HG02884 (cell line): ENCODE data around the gene WASF2.
"Not testable (repeated sequence)": the region's sequence is repeated elsewhere in the genome, so short reads cannot be mapped to it uniquely, and the experiment has no call there.

Experiments
- ATAC-seq: cut with Tn5 transposase; IDR thresholded peaks from one replicate; pipeline ENCODE4 v1.9.1; 2021; ENCODE audit warnings: mild to moderate bottlenecking, moderate library complexity; ENCODE audit not compliant: unreplicated experiment

The WASF2 gene

DNA sequence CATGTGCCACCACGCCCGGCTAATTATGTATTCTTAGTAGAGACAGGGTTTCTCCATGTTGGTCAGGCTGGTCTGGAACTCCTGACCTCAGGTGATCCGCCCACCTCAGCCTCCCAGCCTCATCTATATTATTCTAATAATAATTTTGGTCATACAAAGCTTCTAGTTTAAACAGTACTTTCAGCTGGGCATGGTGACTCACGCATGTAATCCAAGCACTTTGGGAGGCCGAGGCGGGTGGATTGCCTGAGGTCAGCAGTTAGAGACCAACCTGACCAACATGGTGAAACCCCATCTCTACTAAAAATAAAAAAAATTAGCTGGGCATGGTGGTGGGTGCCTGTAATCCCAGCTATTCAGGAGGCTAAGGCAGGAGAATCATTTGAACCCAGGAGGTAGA lies 26.1 kb downstream of the WASF2 start:
- not testable (repeated sequence) for ATAC-seq

DNA sequence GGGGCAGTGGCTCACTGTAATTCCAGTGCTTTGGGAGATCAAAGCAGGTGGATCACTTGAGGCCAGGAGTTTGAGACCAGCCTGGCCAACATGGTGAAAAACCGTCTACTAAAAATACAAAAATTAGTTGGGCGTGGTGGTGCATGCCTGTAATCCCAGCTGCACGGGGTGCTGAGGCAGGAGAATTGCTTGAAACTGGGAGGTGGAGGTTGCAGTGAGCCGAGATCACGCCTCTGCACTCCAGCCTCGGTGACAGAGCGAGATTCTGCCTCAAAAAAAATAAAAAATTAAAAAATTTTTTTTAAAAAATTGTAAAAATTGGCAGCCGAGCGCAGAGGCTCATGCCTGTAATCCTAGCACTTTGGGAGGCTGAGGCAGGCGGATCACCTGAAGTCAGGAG lies 31.4 kb downstream of the WASF2 start:
- not testable (repeated sequence) for ATAC-seq

DNA sequence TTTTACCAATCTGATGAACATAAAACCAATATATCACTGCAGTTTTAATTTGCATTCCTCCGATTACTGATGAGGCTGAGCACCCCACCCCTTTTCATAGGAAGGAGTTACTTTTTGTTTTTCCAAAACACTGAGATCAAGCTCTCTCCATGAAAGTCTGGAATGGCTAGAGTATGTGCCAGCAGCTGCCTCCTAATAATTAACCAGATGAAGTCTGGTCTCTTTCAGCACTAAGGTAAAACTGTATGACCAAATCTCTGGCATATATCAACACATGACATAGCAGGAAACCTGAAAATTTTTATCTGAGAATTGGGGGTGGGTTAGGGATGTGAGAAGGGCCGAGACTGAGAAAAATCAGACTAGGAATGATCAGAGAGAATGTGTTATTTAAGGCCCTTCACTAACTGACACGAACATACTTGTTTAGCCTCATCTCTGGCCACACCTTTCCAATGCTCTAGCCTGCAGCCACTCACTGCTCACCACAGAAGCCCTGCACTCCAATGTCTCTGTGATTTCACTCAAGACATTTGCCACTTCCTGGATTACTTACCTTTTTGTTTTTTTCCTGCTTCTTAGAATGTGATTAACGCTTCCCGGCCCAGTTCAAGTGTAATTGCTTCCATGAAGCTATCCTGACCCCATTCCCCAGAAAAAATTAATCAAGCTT lies 34.7 kb downstream of the WASF2 start:
- no peak for ATAC-seq

DNA sequence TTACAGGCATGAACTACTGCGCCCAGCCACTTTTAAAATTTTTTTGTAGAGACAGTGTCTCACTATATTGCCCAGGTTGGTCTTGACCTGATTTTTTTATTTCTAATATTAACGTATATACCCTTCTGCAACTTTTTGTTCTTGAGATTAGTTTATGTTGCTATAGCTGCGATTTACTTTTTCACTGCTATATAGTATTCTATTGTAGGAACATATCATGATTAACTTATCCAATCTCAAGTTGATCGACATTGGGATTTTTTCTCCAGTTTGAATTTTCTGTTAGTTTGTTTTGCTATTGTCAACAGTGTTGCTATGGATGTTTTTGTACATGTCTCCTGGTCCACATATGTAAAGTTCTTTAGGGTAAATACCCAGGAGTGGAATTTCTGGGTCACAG lies 35.4 kb downstream of the WASF2 start:
- ATAC-seq, result no peak

DNA sequence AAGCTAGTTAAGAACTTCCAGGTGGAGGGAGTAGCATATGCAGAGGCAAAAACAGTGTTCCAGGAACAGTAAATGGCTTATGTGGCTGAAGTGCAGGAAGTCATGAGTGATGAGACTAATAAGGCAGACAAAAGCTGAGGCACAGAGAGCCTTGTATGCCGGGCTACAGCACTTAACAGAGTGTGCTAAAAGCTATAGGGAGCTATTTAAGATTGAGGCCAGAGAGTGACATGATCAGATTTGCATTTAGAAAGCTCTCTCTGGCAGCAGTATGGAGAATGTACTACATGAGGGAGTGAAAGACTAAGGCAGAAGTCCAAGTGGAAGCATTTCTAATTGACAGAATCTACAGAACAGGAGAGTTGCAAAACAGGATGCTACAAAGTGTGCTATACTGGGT lies 38.6 kb downstream of the WASF2 start:
- no peak for ATAC-seq

DNA sequence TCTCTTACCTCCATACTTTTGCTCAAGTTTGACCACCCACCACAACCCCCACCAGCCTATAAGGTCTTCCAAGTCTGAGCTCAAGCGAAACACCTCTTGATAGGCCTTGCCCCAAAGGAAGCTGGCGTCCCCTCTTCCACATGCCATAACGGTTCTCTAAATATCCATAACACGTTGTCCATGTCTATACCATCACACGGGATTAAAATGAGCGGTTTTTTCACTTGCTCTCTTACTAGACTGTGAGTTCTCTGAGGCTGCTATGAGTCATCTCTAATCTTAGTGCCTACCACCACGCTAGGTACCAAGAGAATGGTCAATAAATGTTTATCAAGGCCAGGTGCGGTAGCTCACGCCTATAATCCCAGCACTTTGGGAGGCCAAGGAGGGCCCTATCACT lies 41.0 kb downstream of the WASF2 start:
- no peak for ATAC-seq

DNA sequence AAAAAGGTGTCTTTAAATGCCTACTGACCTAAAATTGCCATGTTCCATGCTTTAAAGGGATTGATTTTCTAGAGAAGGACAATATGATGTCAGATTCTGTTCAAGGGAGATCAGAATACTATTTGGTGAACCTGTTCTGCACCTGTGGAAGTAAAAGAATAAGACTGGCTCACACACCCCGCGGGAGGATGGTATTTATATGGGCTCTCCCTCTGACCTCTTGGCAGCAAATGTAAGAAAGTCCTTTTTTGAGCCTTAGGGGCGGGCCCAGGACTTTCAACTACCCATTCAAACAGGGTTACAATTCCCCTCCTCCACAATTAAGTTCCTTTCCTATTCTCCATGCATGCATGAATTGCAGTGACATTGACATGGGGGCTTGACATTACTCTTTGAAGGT lies 42.1 kb downstream of the WASF2 start:
- no peak for ATAC-seq

DNA sequence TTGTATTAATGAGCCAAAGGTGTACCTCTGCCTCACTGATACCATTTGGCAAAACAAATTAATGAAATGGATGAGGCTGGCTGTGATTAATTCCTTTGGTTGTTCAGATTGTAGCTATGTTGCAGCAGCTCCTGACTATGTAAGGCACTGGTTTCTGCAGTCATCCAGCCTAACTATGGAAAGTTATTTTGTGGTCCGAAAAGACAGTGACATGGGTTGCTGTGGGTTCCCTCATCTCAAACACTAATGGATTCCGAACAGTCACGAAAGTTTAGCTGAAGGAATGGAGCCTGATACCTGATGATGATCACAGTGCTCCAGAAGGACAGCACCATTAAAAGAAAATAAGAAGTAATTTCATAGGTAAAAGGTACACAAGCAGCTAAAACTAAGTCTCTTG lies 42.6 kb downstream of the WASF2 start:
- no peak for ATAC-seq

DNA sequence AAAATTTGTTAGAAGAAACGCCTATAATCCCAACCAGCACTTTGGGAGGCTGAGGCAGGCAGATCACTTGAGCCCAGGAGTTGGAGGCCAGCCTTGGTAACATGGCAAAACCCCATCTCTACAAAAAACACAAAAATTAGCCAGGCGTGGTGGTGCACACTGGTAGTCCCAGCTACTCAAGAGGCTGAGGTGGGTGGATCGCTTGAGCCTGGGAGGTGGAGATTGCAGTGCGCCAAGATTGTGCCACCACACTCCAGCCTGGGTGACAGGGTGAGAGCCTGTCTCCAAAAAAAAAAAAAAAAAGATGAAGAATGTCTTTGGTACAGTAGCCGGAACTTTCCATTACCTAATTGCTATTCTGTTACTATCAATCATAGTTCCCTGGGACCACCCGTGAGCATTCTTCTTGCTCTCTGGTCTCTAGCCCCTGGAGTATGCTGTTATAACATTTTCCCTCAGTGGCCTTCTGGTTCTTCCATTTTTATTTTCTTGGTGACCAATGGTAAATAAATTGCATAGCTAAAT lies 43.4 kb downstream of the WASF2 start:
- no peak for ATAC-seq

DNA sequence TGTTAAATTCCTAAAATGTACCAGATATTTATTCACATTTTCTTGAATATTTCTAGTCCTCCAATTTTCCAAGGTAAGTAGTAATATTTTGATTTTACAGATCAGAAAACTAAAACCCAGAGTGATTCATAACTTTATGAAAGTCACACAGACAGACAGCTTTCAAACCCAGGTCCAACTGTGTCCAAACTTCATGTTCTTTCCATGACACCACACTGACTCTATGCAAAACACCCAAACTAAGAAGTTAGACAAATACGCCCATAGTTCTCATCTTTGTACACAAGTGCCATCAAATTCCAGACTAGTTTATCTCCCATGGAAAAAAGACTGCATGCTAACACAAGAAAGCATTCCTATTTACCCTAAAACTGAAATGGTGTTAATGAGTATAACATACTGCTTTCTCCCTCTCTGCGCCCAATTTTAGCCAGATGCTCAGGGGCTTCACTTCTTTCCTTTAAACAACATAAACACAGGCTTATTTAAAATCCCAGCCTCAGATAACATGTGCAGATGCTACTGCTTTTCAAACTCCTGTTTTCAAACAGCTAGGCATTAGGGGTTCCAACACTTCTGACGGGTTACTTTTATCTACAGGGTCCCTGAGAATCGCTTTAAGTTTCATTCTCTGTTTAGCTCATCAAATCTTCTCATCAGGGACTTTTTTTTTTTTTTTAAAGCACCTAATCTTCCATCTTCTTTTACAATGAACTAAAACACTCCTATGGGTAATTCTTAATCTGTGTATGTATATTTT lies 44.6 kb downstream of the WASF2 start:
- ATAC-seq, result no peak

DNA sequence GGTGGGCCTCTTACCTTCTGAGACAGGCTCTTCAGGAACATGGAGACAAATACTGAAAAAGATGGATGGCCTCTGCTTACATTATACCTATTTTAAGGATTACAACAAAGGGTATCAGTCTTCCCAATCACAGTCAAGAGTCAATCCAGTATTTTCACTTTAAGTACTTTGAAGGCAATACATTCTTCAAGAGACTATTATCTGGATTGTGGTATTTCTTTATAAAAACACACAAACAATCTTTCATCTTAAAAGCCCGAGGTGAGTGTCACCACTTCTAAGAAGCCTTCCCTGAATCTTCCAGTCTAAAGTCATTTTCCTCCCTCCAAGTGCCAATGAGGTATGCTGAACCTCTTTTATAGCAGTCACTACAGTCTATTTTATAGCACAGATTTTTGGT lies 45.3 kb downstream of the WASF2 start:
- ATAC-seq, result no peak

DNA sequence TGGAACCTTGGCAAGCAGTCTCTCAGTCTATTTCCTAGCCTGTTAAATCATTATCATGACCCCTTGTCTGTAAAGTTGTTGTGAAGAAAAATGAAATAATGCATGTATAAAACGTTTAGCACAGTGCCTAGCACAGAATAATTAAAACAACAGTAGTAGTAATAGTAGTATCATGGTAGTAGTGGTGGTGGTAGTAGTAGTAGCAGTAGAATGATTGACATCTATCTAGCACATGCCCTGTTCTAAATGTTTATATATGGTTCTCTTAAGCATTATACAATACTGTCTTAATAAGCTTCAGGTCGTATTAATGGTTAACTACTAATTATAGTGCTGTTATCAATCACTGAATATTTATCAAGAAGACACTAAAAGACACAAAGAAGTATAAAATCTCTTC lies 50.8 kb downstream of the WASF2 start:
- no peak for ATAC-seq

DNA sequence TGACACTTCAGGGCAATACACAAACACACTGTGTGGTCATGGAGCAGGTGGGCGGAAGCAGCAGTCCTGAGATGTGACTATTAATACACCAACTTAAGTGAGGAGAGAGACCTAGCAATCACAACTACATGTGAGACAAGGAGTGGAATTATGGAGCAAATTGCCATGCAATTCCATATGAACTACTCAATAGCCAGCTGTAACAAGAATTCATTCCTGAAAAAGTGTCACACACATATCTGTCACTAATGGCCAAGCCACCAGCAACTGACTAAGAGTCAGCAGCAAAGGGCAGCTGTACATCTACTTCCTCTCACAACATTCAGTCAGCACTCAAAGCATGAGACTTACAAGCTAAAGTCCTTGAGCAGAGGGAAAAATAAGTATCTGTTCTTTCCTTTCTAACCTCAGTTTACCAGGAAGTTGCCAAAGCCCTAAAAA lies 51.3 kb downstream of the WASF2 start:
- ATAC-seq, result no peak

DNA sequence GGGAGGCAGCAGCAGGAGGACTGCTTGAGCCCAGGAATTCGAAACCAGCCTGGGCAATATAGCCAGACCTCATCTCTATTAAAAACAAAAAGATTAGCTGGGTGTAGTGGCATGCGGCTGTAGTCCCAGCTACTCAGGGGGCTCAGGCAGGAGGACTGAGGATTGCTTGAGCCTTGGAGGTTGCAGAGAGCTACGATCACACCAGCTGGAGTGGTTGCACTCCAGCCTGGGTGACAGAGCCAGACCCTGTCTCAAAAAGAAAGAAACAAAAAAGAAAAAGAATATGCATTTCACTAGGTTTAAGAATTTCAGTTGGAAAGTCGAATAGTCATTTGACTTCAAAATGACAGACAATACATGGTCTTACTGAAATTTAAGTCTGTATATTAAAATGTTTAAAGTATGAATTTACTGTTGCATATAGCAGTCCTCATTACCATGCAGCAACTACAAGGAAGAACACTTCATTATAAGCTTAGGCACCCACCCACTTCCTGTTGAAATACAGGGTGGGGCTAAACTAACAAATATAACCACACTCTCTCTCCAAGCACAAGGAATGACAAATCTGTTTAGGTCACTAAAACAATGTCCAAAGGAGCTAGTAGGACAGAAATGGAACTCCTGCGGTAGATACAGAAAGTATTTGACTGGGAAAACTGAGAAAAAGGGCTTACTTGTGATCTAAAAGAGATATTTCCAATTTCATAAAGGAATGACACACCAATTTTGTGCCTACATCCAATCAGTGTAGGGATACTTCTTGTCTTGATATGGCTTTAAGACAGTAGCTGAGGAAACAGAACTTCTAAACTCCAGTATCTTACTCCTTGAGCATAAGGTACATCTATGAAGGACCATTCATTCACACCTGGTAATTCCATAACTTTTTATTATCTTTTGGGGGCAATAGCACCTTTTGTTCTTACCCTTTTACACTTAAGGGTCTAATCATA lies 53.5 kb downstream of the WASF2 start:
- ATAC-seq, result no peak

DNA sequence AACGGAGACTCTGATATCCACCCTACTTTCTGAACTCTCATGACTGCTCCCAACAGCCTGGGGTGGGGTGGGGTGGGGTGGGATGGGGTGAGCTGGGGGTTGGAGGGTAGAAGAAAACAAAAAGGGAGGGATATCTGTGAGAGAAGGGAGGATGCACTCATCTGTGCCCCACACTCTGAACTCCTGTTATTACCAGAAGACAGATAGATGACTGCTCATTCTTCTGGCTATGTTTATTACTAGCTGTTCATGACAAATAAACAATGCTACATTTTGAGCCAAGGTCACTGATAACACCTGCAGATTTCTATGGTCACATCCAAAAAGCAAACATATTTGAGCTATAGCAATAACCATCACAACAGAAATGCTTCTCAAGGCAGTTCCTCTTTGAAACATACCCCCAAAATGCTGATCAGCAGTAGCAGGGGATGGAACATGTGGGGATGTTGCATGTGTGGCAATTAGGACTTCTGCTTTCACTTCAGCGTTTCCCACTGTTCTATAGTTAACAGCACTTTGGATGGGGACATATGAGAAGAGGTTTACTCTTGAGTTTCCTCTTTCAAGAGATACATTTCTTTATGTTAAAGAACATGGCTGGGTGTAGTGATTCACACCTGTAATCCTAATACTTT lies 54.3 kb downstream of the WASF2 start:
- no peak for ATAC-seq

DNA sequence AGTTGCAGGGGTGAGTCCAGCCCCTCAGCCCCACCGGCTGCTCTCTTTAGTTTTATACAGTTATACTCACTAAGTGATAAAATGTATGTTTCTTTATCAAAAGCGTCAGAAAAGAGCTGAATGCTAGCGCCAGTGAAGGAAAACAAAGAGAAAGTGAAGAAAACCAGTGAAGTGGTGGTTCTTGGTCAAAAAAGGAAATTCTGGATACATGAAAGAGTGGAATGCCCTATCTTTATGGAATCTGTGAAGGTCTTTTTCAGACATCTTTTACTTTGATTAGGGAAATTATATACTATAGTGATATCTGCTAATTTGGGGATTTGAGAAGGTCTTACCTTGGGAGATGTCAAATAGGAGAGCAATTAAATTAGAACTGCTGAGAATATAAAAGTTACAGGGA lies 56.3 kb downstream of the WASF2 start:
- ATAC-seq, result no peak

DNA sequence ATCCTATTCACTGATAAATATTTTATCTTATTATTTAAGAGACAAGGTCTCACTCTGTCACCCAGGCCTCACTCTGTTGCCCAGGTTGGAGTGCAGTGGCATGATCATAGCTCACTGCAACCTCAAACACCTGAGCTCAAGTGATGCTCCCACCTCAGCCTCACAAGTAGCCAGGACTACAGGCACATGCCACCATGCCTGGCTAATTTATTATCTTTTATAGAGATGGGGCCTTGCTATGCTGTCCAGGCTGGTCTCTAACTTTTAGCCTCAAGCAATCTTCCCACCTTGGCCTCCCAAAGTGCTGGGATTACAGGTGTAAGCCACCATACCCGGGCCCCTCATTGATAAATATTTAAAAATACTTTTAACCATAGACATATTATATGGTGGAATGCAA lies 57.2 kb downstream of the WASF2 start:
- not testable (repeated sequence) for ATAC-seq

DNA sequence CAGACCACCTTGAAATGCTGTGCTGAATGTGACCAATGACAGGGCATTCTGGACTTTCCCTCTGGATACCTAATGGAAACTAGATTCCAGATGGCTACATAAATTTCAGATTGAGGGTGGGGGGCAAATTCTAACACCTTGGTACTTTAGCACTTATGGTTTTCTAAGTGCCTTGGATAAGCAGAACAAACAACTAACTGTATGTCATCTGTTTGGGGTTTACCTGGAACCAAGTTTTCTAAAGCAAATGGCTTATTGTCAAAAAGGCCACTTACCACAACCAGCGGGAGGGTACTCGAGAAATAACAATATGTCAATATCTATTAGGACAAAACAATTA lies 58.4 kb downstream of the WASF2 start:
- no peak for ATAC-seq

DNA sequence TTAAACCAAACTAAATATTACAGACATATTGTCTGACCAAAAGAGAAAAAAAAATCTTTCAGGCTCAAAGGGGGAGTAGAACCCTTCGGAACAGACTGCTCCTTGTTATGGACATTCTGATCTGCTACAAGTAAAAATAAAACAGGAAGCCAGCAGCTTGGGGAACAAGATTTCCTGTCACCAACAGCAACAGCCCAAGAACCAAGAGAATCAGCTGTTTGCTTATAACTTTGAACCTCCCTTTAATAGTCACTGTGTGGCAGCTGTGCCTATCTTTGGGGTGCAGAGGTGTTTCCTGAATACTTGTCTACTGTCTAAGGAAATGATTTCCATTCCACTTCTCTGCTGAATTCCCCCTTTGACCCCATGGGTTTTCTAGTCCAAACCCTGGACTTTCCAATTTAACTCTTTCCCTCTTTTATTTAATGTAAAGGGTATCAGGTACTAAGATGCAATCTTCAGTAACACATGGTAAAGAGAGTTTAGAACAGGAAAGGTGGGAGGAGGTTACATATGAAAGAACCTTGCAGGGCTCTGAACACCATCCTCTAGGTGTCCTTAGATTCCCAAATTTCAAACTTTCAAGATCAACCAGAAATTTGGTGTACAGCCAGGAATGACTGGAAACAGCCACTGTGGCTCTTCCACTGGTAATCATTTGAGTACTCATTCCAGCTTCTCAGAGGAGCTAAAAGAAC lies 58.9 kb downstream of the WASF2 start:
- ATAC-seq, result no peak

DNA sequence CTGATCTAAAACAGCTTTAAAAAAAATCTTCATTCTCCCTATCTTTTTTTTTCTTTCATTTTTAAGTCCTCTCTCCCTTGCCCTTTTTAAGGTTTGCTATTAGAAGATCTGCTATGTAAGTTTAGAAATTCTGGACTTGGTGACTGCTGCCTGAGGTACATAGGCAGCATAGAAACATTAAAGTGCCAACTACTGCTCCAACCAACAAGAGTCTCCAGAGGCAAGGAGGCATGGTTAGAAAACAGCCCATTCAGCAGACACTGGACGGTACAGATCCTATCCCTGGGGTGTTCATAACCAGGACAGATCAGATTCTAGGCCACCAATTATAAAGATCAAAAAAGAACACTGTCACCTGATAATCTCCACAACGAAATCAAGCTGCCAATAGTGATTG lies 60.9 kb downstream of the WASF2 start:
- no peak for ATAC-seq
